ENCODE results near the gene DPEP2. TPM values are rescaled to one million over a fixed set of nuclear protein-coding genes. Genes with fewer than 3 reads are reported as not detected.
A peak's percentile ranks its signal among the peaks of the same experiment; 100 is the strongest.

Gene DPEP2
- total and polyA plus RNA-seq, 2 of the 13 experiments (the other 11 are each of a cell fraction or from before 2014, with no cell fraction given): 0.18 TPM; not detected in 1

DNA sequence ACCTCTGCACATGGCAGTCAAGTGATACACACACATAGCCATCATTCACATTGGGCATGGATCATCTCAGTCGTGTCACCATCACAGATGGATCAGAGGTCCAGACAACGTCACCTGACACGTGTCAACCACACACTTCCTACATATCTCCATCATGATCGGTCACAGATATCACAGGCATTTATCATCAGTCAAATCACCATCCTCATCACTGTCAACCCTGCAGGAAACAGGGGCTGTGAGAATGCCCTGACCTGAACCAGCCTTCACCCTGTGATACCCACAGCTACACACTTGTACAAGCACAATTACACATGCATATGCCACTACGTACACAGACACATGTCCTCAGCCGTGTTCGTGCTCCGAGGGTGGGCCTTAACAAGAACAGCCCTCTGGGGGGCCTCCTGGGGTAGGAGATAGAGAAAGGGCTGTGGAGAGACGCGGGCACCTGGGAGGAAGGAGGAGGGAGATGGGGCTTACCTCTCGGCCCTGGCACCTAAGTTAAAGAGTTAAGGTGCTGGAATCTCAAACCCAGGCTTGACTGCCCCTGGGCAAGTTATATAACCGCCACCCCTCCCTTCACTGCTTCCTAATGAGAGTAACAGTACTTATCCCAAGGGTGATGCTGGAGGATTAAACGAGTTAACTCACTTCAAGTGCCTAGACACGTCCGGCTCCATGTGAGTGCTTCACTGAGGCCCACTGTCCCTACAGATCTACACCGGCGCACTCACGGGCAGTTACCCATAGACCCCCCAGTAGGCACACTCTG is 31.9 kb downstream of the DPEP2 start:
- Histone ChIP-seq H3K36me3 (replicated peaks in 1 of 2; ENCODE audit: control insufficient read depth in 1 of 2, insufficient read depth in 2 of 2, low read length in 2 of 2) (peaks cover 7 to 12% of the 10 kb centered on the region in 2 experiments), H3K4me3 (replicated peaks in 1 of 3; ENCODE audit: insufficient read depth in 1 of 3, low read depth in 2 of 3, low read length in 3 of 3) (peak overlapping the region; percentile 89 to 91 (median 90)), H3K9ac (ENCODE audit: insufficient read depth, low read depth, low read length) (peak overlapping the region; percentile 97), H2AFZ (ENCODE audit: low read length) (no peak overlapping the region), H3K4me2 (ENCODE audit: low read depth, low read length) (peak overlapping the region; percentile 92), H3K27me3 (ENCODE audit: control insufficient read depth in 1 of 2, insufficient read depth in 2 of 2, low read length in 2 of 2) (no peaks in the 10 kb centered on the region; a peak in 1 of 5 replicates), H3K27ac (ENCODE audit: extremely low read length, insufficient read depth, low read length) (peak overlapping the region; percentile 75), H3K79me2 (ENCODE audit: insufficient read depth, low read length) (peaks cover 62% of the 10 kb centered on the region), H4K20me1 (ENCODE audit: insufficient read depth, low read length) (peaks cover 16% of the 10 kb centered on the region), H3K9me3 (ENCODE audit: low read length) (no peaks in the 10 kb centered on the region), H3K4me1 (ENCODE audit: insufficient read depth, low read length) (peaks cover 62% of the 10 kb centered on the region)
- BruUV-seq (replicated peaks): TSS peak; percentile 50
- 7% methylated on average over 18 of the region's 18 CpGs for WGBS (ENCODE audit: low lambda C conversion rate)
- ChIA-PET POLR2A (interaction anchor here (0.6 to 12.9 kb wide), 20 partner anchors 8 to 405 kb away, joined by 3 to 226 read pairs (median 10); partner anchors contain the start of genes CTCF, CTRL, DDX28 and DPEP2), CTCF (ENCODE audit: low intra/inter-chr PET ratio, low total read pairs) (no interaction called here)
- DNase-seq (ENCODE audit: low spot score) (no peak), ATAC-seq (no peak), FAIRE-seq (peak; percentile 53)
- in situ Hi-C loops (cut with HindIII; ENCODE audit: extremely low pct_ligation_motif_present, low pct_unique_long_range_greater_than_20kb): no loop called here
- intact Hi-C loops (cut with micrococcal nuclease; ENCODE audit: unreplicated experiment): no loop called here
- TF ChIP-seq, protein P1, sequence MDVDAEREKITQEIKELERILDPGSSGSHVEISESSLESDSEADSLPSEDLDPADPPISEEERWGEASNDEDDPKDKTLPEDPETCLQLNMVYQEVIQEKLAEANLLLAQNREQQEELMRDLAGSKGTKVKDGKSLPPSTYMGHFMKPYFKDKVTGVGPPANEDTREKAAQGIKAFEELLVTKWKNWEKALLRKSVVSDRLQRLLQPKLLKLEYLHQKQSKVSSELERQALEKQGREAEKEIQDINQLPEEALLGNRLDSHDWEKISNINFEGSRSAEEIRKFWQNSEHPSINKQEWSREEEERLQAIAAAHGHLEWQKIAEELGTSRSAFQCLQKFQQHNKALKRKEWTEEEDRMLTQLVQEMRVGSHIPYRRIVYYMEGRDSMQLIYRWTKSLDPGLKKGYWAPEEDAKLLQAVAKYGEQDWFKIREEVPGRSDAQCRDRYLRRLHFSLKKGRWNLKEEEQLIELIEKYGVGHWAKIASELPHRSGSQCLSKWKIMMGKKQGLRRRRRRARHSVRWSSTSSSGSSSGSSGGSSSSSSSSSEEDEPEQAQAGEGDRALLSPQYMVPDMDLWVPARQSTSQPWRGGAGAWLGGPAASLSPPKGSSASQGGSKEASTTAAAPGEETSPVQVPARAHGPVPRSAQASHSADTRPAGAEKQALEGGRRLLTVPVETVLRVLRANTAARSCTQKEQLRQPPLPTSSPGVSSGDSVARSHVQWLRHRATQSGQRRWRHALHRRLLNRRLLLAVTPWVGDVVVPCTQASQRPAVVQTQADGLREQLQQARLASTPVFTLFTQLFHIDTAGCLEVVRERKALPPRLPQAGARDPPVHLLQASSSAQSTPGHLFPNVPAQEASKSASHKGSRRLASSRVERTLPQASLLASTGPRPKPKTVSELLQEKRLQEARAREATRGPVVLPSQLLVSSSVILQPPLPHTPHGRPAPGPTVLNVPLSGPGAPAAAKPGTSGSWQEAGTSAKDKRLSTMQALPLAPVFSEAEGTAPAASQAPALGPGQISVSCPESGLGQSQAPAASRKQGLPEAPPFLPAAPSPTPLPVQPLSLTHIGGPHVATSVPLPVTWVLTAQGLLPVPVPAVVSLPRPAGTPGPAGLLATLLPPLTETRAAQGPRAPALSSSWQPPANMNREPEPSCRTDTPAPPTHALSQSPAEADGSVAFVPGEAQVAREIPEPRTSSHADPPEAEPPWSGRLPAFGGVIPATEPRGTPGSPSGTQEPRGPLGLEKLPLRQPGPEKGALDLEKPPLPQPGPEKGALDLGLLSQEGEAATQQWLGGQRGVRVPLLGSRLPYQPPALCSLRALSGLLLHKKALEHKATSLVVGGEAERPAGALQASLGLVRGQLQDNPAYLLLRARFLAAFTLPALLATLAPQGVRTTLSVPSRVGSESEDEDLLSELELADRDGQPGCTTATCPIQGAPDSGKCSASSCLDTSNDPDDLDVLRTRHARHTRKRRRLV (CRISPR knock-in tag; IDR thresholded peaks at IDR 0.05): peak; percentile 72
- TF ChIP-seq RXRB (CRISPR knock-in tag; IDR thresholded peaks at IDR 0.05; ENCODE audit: borderline replicate concordance): peak; percentile 3; the same call in 1 of the 2 replicates
- 0 out of 2 replicates have a peak, but pooled peaks have one; percentile 30 for TF ChIP-seq ZNF615 (CRISPR knock-in tag; IDR thresholded peaks at IDR 0.05; ENCODE audit: borderline replicate concordance)
- 0 out of 2 replicates have a peak, but pooled peaks have one; percentile 10 for TF ChIP-seq ONECUT2 (CRISPR knock-in tag; IDR thresholded peaks at IDR 0.05)
- TF ChIP-seq, protein P2, sequence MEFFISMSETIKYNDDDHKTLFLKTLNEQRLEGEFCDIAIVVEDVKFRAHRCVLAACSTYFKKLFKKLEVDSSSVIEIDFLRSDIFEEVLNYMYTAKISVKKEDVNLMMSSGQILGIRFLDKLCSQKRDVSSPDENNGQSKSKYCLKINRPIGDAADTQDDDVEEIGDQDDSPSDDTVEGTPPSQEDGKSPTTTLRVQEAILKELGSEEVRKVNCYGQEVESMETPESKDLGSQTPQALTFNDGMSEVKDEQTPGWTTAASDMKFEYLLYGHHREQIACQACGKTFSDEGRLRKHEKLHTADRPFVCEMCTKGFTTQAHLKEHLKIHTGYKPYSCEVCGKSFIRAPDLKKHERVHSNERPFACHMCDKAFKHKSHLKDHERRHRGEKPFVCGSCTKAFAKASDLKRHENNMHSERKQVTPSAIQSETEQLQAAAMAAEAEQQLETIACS (CRISPR knock-in tag; IDR thresholded peaks at IDR 0.05): 0 out of 2 replicates have a peak, but pooled peaks have one; percentile 16
- no peak for TF ChIP-seq SOX6 (IDR thresholded peaks at IDR 0.05)
- TF ChIP-seq SOX6 (CRISPR knock-in tag; IDR thresholded peaks at IDR 0.05): peak; percentile 17
- 0 out of 2 replicates have a peak, but pooled peaks have one; percentile 83 for TF ChIP-seq ZNF598 (CRISPR knock-in tag; IDR thresholded peaks at IDR 0.05; ENCODE audit: borderline replicate concordance)
- TF ChIP-seq SAP130 (CRISPR knock-in tag; IDR thresholded peaks at IDR 0.05; ENCODE audit: low read depth): peak; percentile 62; the same call in 1 of the 2 replicates
- TF ChIP-seq THAP9 (CRISPR knock-in tag; IDR thresholded peaks at IDR 0.05; ENCODE audit: borderline replicate concordance): 0 out of 2 replicates have a peak, but pooled peaks have one; percentile 28

Data from HepG2 (cell line).